HG03064 (cell line): ENCODE results near the gene CELSR1.

ENCODE experiments used
- ATAC-seq: cut with Tn5 transposase; IDR thresholded peaks from one replicate; pipeline ENCODE4 v1.9.1; 2021; ENCODE audit warnings: low read depth; ENCODE audit not compliant: unreplicated experiment

CELSR1 gene, protein sequence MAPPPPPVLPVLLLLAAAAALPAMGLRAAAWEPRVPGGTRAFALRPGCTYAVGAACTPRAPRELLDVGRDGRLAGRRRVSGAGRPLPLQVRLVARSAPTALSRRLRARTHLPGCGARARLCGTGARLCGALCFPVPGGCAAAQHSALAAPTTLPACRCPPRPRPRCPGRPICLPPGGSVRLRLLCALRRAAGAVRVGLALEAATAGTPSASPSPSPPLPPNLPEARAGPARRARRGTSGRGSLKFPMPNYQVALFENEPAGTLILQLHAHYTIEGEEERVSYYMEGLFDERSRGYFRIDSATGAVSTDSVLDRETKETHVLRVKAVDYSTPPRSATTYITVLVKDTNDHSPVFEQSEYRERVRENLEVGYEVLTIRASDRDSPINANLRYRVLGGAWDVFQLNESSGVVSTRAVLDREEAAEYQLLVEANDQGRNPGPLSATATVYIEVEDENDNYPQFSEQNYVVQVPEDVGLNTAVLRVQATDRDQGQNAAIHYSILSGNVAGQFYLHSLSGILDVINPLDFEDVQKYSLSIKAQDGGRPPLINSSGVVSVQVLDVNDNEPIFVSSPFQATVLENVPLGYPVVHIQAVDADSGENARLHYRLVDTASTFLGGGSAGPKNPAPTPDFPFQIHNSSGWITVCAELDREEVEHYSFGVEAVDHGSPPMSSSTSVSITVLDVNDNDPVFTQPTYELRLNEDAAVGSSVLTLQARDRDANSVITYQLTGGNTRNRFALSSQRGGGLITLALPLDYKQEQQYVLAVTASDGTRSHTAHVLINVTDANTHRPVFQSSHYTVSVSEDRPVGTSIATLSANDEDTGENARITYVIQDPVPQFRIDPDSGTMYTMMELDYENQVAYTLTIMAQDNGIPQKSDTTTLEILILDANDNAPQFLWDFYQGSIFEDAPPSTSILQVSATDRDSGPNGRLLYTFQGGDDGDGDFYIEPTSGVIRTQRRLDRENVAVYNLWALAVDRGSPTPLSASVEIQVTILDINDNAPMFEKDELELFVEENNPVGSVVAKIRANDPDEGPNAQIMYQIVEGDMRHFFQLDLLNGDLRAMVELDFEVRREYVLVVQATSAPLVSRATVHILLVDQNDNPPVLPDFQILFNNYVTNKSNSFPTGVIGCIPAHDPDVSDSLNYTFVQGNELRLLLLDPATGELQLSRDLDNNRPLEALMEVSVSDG (N-terminal part only)

DNA sequence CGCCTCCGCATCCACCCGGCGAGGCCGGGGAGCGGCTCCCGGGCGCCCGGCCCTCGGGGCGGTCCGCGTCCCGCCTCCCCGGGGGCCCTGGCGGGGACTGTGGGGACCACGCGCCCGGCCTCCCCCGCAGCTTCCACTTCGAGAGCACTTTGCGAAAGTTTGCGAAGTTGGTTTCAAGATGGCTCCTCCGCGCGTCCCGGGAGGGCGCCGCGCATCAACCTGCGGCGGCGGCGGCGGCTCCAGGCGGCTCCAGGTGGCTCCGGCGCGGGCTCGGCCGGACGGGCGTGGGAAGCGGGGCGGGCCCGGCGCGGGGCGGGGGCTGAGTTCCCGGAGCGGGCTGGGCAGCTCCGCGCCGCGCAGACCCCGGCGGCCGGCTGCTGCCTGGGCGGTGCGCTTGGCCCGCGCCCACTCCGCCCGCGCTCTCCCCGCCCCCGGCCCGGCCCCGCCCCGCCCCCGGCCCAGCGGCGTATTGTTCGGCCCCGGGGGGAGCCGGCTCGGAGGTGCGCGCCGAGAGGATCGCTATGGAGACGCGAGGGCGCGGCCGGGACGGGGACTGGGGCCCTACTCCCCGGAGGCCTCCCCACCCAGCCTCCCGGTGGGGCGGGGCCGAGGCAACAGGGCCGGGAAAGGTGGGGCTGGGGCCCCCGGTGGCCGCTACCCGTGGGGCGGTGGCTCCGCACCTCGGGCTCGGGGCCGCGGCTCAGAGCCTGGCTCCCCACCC is at the start of gene CELSR1:
TSS of gene CELSR1 (minus strand) at position 396 of the 721 bp plus-strand sequence. CDS start 450 bp downstream, outside the sequence.
- ATAC-seq, result no peak

DNA sequence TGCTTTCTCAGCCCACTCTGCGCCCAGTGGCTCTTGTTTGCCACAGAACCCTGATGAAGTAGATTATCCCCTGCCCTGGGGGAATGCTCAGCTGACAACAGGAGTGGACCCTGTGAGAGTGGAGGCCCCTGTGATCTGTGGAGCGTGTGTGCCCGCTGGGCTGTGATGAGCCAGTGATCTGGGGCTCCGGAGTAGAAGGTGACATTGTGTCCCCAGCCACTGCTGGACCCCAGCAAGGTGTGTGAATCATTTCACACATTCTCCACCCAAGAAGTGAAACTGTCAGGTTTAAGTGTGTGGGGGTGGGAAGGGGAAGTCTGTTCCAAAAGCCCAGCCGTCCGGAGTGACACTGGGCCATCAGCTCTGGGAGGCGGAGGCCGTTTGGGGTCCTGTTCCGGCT is 49.6 kb upstream of the CELSR1 start:
- no peak for ATAC-seq

GRCh38 chr22:46586531-46587011 is 49.2 kb upstream of the CELSR1 start:
- ATAC-seq, result no peak

GRCh38 chr22:46586123-46586519 is 48.7 kb upstream of the CELSR1 start:
- no peak for ATAC-seq

GRCh38 chr22:46585340-46586122 is 48.1 kb upstream of the CELSR1 start:
- ATAC-seq, result no peak

DNA sequence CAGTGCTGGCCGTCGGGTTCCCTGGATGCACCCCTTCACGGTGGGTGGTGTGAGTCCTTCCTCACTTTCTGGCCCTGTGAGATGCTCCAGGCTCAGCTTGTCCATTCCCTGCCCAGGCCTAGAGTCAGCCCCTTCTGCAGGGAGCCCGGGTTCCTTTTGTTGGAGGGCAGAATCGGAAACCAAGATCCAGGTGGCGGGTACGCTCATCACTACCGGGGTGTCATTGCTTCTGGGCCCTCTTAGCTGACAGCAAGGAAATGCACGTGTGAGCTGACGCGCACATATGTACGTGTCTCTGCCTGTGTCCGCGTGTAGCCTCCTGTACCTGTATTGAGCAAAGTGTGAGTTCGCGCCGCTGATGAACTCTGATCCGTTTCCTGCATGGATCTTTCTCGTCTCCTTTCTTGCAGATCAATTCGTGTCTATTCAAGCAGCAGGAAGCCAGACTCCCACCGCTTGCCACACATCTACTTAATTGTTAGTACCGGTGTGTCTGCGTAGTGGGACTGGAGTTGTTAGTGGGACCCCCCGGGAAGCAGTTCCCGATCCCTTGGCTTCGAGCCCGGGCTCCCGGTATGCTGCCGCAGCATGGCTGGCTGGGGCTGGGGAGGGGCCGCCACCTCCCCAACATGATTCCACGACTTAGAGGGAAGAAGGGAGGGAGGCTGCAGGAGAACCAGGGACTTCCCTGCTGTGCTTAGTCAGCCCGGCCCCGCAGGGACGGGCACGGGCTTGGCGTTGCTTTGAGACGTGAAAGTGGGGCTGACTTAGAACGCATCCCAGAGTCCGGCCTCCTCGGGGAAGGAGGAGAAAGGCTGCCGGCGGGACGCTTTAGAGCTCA is 46.9 kb upstream of the CELSR1 start:
- no peak for ATAC-seq

- ATAC-seq, result no peak
These were observed 46.2 kb upstream of the CELSR1 start for GRCh38 chr22:46583571-46583970.

DNA sequence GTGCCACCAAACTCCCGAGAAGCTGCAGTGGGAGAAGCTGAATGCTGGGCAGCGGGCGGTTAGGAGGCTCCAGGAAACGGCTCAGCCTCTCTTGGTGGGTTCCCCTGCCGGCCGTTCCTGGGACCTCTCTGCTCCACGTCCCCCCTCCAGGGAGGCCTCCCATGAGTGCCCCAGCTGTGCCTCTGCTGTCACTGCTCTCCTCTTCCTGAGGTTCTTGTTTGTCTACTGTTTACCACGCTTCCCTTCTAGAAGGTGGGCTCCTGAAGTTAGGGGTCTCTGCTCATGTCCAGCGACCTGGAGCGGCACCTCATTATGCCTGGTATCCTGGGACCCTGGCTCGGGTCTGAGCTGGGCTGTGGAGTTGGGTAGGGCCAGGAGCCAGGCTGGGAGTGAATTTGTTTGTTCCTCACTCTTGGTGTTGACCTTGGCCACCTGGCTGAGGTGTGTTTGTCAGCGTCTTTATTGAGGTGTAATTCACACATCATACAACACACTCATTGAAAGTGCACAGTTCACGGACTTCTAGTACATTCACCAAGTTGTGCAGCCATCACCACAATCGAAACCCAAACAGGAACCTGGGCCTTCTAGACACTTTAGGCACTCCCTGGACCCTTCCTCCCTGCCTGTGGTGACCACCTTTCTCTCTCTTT is 45.0 kb upstream of the CELSR1 start:
- ATAC-seq, result no peak

- ATAC-seq, result no peak
These were observed 44.3 kb upstream of the CELSR1 start for GRCh38 chr22:46581538-46582244.

- ATAC-seq, result no peak
These were observed 43.6 kb upstream of the CELSR1 start for GRCh38 chr22:46580940-46581537.

DNA sequence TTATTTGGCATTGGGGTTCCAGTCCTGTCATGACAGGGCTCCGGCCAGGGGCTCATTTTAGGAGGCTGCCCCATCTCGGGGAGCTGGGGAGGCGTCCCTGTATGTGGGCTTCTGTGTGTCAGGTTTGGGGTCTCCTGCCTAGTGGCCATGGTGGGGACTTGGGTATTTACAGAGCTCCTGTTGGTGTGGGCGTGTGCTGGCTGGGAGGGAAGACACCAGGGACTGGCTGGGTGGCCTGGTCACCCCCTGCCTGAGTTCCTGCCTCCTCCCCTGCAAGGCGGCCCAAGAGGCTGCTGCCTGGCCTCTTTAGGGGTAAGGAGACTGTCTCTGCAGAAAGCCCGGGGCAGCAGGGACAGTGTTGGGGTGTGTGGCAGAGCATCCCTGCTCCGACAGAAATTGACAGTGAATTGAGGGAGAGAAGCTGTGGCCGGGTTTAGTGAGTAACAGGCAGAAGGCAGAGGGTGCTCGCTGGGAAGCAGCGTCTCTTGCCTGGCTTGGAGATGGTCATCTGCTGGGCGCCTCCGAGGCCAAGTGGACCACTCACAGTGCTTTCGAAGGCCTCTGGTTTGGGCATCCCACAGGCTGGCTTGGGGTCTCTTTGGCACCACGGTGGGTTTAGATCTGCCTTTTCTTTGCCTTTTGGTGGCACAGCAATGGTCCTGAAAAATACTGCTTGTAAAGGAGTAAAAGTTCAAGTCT is 42.5 kb upstream of the CELSR1 start:
- ATAC-seq, result no peak

DNA sequence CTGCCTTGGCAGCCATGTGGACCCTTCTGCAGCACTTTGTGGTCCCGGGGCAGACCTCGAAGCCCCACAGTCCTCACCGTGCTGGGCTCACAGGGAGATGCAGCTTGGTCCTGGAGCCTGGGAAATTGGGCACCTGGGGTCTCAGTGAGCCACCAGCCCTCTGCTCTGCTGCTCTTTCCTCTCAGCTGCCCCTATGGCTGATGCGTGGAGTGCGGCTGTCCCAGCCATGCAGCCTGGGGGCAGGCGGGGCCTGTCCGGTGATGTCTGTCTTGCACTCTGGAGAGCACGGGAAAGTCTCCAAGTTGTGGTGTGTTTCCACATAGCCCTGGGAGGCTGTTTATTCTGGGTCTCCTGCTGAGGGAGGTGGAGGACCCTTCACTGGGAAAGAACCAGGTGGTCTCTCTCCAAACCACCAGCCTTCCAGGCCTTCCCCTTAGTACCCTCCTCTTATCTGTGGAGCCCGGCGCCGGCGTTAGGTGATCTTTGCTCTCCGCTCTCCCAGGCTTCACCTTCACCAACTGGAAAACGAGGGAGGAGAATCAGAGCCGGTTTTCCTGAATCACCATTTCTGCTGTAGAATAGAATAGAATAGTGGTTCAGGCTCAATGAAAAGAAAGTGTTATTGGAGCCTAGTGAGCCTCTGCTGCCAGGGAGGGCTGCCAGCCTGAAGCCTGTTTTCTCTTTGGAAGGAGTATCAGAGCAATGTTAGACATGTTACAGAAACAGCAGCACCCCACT is 41.6 kb upstream of the CELSR1 start:
- no peak for ATAC-seq

- no peak for ATAC-seq
These were observed 40.9 kb upstream of the CELSR1 start for GRCh38 chr22:46578251-46578823.

DNA sequence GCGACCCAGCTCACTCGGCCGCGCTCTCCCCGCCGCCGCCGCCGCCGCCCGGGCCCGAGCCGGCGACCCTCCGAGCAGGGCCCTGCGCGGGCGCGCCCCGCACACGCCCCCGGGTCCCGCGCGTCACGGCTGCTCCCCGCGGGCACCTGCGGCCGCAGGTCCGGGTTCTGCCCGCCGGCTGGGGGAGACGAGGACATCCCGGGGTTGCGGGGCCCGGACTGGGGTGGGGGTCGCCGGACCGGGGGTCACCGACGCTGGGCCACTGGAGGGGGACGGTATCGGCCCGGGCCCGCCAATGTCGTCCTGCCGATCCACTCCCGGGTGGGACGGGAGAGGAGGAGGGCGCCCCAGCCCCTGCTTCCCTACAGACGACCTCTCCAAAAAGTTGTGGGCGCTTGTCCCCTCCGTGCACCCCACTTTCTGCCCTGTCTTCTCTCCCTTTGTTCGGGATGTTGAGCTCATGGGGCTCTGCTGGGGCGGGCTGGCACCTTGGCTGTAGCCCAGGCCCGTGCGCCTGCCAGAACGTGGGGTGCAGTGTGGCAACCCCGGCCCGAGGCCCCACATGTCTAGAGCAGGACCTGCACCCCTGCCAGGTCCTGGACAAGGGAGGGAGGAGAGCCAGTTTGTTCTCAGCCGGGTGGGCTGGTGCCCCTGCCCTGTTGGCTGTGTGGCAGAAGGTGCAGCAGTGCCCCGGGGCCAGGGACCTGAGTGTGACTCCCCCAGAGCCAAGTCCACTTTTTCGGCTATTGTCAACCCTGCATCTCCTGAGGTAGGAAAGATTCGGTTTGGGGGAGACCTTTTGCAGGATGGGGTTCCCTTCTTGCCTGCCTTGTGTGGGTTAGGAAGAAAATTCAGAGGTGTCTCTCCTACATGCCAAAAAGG is 40.2 kb upstream of the CELSR1 start:
- ATAC-seq, result no peak
